WERI-Rb-1 (cell line): ENCODE data around the gene CEP55.
"Not testable (repeated sequence)": the region's sequence is repeated elsewhere in the genome, so short reads cannot be mapped to it uniquely, and the experiment has no call there.

Experiments used
- DNase-seq: peaks from one replicate; pipeline ENCODE4 v3.0.0-alpha.2; 2020
- H3K27ac ChIP-seq: fragments of 250-450 bp; sonication (Bioruptor Pico); 2 replicates; pipeline ENCODE4 v1.5.1; 2020; ENCODE audit warnings: mild to moderate bottlenecking, moderate library complexity
- H3K27me3 ChIP-seq: fragments of 250-450 bp; sonication (Bioruptor Pico); 2 replicates; pipeline ENCODE4 v1.5.1; 2021; ENCODE audit warnings: mild to moderate bottlenecking, low read depth, moderate library complexity; ENCODE audit not compliant: insufficient read depth, severe bottlenecking
- H3K36me3 ChIP-seq: fragments of 250-450 bp; sonication (Bioruptor Pico); 2 replicates; pipeline ENCODE4 v1.5.1; 2020; ENCODE audit warnings: mild to moderate bottlenecking, moderate library complexity
- H3K4me3 ChIP-seq: 2 replicates; pipeline ENCODE4 v1.5.1; 2011; ENCODE audit warnings: low read depth, mild to moderate bottlenecking, control low read depth, low read length
- H3K9me3 ChIP-seq: fragments of 250-450 bp; sonication (Bioruptor Pico); 2 replicates; pipeline ENCODE4 v1.5.1; 2021; ENCODE audit warnings: mild to moderate bottlenecking, moderate library complexity; ENCODE audit not compliant: severe bottlenecking
- CTCF ChIP-seq: IDR thresholded peaks from 2 replicates; pipeline ENCODE4 v1.5.1; 2011; ENCODE audit warnings: low read depth, mild to moderate bottlenecking, control low read depth, inconsistent platforms, low read length

The CEP55 gene

DNA sequence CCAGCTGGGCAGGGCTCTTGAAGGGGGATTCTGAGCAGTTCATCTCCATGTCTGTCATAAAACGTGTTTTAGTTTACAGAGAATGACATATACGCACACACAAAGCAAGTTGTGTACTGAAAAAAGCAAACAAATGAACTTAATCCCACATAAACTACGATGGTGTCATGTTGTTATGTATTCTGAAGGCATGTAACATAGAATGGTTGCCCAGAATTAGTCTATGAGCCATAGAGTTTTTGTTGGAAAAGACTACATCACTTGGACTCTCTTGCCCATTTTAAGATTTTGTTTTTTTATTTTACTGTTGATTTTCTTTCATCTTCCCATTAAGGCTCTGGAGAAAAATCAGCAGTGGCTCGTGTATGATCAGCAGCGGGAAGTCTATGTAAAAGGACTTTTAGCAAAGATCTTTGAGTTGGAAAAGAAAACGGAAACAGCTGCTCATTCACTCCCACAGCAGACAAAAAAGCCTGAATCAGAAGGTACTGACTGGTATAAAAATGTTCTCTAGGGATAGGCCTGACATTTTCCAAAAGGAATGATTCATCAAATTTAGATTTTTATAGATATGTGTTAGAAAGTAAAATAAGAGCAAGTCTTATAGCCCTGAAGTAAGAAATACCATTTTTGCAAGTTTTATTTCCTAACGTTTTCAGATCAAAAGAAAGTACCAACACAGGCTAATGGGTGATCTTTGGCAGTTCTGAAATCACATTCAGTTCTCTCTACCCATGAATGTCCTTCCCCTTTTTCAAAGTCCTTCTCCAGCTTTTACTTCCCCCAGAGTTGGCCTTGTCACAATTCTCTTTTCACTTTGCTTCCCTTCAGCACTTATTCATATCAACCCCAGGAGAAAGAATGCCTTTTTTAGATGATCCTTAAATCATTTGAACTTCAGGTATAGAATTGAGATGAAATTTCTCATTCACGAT lies 18.9 kb downstream of the CEP55 start:
- peaks cover 6% of the 10 kb centered on the region for H3K9me3 ChIP-seq
- no peaks in the 10 kb centered on the region for H3K27me3 ChIP-seq
- no peak overlapping the region for H3K4me3 ChIP-seq
- no peak for DNase-seq
- peak overlapping the region; percentile 85 for H3K27ac ChIP-seq
- no peak for TF ChIP-seq CTCF
- peaks cover 54% of the 10 kb centered on the region for H3K36me3 ChIP-seq

DNA sequence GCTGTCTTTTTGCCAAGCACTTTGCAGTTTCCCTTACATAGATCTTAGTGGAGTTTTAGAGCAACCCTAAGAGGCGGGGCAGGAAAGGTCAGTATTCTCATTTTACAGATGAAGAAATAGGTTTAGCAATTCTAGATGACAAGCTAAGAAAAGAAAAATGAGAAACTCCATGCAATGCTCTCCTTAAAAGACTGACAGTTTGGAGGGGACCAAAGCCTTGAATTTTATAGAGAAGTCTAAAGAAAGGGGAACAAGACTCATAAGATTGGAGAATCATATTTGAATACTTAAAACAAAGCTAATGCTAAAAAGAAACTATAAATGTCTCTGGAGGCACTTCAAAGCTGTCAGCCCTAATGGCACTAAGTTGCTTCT lies 19.6 kb downstream of the CEP55 start:
- H3K9me3 ChIP-seq = peaks cover 8% of the 10 kb centered on the region
- no peak for TF ChIP-seq CTCF
- no peak for DNase-seq
- peak overlapping the region; percentile 85 for H3K27ac ChIP-seq
- no peak overlapping the region for H3K4me3 ChIP-seq
- H3K36me3 ChIP-seq = peaks cover 60% of the 10 kb centered on the region
- no peaks in the 10 kb centered on the region for H3K27me3 ChIP-seq

DNA sequence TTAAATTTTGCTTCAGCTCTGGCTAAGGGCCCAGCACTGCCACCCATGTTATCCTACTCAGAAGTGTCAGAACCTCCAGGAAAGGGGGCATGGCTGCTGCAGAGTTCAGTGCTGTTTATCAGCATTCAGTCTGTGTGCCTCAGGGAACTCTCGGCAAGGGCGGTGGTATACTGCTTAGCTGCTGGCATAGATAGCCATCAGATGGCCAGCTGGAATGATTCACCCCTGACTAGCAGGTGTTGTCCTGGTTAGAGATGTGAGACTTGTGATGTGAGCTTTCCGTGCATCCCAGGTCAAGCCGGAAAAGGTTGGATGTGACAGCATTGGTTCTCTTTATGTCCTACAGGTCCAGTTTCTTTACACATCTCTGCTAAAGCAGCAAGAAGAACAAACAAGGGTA lies 22.1 kb downstream of the CEP55 start:
- DNase-seq = no peak

GRCh38 chr10:93535293-93535692 lies 38.9 kb downstream of the CEP55 start:
- no peak for DNase-seq
- TF ChIP-seq CTCF = no peak
- H3K4me3 ChIP-seq = no peak overlapping the region
- H3K9me3 ChIP-seq = peaks cover 4% of the 10 kb centered on the region
- H3K27ac ChIP-seq = no peak overlapping the region
- H3K27me3 ChIP-seq = no peaks in the 10 kb centered on the region
- no peaks in the 10 kb centered on the region for H3K36me3 ChIP-seq

More for the DNA sequence above, 22.1 kb downstream of the CEP55 start:
- no peaks in the 10 kb centered on the region for H3K27me3 ChIP-seq
- peaks cover 64% of the 10 kb centered on the region for H3K36me3 ChIP-seq
- H3K27ac ChIP-seq = no peak overlapping the region
- no peak overlapping the region for H3K4me3 ChIP-seq
- peaks cover 16% of the 10 kb centered on the region for H3K9me3 ChIP-seq
- TF ChIP-seq CTCF = no peak

- DNase-seq, H3K36me3 ChIP-seq: not testable (repeated sequence)
Observed at GRCh38 chr10:93540871-93541270, 44.5 kb downstream of the CEP55 start.

GRCh38 chr10:93541402-93542357 lies 45.3 kb downstream of the CEP55 start:
- Histone ChIP-seq H3K9me3 (no peaks in the 10 kb centered on the region), H3K4me3 (peak overlapping the region; percentile 26), H3K36me3 (no peaks in the 10 kb centered on the region), H3K27me3 (no peaks in the 10 kb centered on the region), H3K27ac (peak overlapping the region; percentile 87)
- DNase-seq = peak; percentile 84
- peak; percentile 86 for TF ChIP-seq CTCF

More at GRCh38 chr10:93540871-93541270, 44.5 kb downstream of the CEP55 start:
- H3K27ac ChIP-seq, H3K27me3 ChIP-seq, H3K4me3 ChIP-seq, H3K9me3 ChIP-seq: not testable (repeated sequence)
